ENCODE results near the gene ACOX1. TPM values are rescaled to one million over a fixed set of nuclear protein-coding genes. Genes with fewer than 3 reads are reported as not detected.

Gene ACOX1
- total RNA-seq: 32.4 TPM

DNA sequence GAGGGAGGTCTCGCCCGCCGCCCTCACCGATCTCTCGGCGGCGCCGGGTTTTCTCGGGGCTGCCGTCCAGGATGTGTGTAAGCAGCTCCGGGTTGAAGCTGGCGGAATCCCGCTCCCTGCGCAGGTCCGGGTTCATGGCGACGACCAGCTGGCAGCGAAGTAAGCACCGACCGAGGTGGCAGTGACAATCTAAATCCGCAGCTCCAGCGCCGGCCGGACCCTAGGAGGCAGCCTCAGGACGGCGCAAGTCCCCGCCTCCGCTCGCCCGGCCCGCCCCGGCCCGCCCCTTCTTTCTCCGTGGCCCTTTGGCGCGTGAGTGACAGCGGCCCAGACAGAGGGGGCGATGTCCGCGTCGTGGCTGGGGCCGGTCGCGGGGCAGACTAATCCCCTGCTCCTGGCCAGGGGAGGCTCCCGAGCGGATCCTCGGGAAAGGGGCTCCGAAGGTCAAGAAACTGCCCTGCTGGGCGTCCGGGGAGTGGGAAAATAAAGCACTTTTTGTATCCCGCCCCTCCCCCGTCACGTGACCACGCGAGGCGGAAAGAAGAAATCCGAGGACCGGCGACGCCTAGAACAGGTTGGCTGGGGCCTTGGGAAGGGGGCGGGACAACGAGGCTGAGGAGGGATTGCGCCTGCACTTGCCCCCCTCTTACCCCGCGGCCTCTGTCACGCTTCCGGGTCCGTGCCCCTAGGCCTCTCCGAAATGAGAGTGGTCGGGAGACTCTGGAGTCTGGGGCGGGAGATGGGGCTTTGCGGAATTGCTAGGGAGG lies at the start of gene ACOX1, which contains the start of gene TEN1:
Gene ACOX1 (minus strand): TSS at position 229 of the 767 bp plus-strand sequence. CDS start 93 bp downstream, at position 136.
Gene TEN1 (plus strand): TSS at position 303 of the 767 bp plus-strand sequence. CDS start 6,953 bp downstream, outside the sequence.
- Histone ChIP-seq H3K4me3 (ENCODE audit: low read length in 3 of 3) (peak within 1 kb of the TSS; percentile 82 to 97 (median 89)), H3K9me3 (ENCODE audit: control insufficient read depth in 3 of 3, low read length in 3 of 3) (no peaks in the 10 kb centered on the region), H3K9ac (ENCODE audit: low read depth in 1 of 3, low read length in 3 of 3) (peak within 1 kb of the TSS; percentile 99), H3K36me3 (ENCODE audit: control insufficient read depth in 3 of 3, insufficient read depth in 3 of 3, low read length in 3 of 3) (peaks cover 0 to 4% (median 0%) of the 10 kb centered on the region in 3 donors), H3K4me1 (ENCODE audit: control insufficient read depth in 3 of 3, insufficient read depth in 3 of 3, low read length in 3 of 3) (peaks cover 9 to 23% (median 20%) of the 10 kb centered on the region in 3 donors), H3K27me3 (ENCODE audit: control insufficient read depth in 3 of 3, insufficient read depth in 3 of 3, low read length in 3 of 3) (no peaks in the 10 kb centered on the region), H3K27ac (ENCODE audit: low read depth, low read length) (peak within 1 kb of the TSS; percentile 96)

DNA sequence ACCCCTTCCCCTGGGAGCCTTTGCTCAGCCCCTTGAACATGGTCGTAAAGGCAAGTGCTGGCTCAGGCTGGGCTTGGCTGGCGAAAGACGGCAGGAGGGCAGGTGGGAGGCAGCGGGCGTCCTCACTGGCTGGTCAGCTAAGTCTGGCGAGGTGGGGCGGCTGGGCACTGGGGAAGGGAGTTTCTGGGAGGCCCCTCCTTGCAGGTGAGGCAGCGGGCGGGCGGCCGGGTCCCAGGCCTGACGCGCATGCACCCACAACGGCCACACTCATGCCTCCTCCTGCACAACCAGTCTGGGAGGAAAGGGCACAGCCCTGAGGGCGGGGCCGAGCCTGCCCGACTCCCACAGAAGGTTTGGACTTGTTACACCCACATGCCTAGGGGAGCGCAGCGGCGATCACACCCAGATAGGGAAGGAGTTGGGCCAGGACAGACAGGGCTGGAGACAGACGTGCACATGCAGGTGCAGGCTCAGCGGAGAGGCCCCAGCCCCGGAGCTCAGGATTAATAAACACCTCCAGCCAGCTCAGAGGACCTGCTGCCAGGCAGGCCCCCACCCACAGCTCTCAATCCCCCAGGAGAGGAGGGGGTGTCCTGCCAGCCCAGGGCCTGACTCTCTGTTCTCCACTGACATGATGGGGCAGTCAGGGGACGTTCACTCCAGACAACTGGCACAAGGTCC lies 48.3 kb upstream of the ACOX1 start, which contains the start of gene EVPL:
Gene EVPL (minus strand): TSS at position 148 of the 681 bp plus-strand sequence. CDS start 108 bp downstream, at position 40.
- Histone ChIP-seq H3K9me3 (ENCODE audit: control insufficient read depth in 3 of 3, low read length in 3 of 3) (no peaks in the 10 kb centered on the region), H3K36me3 (ENCODE audit: control insufficient read depth in 3 of 3, insufficient read depth in 3 of 3, low read length in 3 of 3) (no peaks in the 10 kb centered on the region), H3K4me3 (ENCODE audit: low read length in 3 of 3) (no peak within 1 kb of the TSS), H3K27me3 (ENCODE audit: control insufficient read depth in 3 of 3, insufficient read depth in 3 of 3, low read length in 3 of 3) (peaks cover 0 to 9% (median 5%) of the 10 kb centered on the region in 3 donors), H3K9ac (ENCODE audit: low read depth in 1 of 3, low read length in 3 of 3) (no peak within 1 kb of the TSS), H3K27ac (ENCODE audit: low read depth, low read length) (no peak within 1 kb of the TSS), H3K4me1 (ENCODE audit: control insufficient read depth in 3 of 3, insufficient read depth in 3 of 3, low read length in 3 of 3) (no peaks in the 10 kb centered on the region)

DNA sequence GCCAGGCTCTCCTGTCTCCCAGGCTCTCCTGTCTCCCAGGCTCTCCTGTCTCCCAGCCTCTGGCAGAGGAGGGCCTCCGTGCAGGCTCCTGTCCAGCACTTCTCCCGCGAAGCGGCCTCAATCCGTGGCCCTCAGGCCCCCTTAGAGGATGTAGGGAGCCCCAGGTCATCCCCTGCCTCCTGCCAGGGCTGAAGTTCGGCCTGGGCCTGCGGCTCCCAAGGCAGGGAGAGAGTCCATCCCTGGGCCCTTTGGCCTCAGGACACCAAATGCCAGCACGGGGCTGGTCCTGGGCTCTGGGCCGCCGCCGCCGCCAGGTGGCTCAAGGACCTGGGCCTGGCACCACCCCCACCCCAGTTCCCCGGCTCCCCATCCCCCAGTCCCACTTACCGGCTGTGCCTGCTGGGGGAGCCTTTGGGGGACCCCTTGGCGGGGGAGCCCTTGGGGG lies 47.8 kb upstream of the ACOX1 start:
- no peak overlapping the region for H3K27ac ChIP-seq (ENCODE audit: low read depth, low read length)
- no peak overlapping the region for H3K9ac ChIP-seq (ENCODE audit: low read depth in 1 of 3, low read length in 3 of 3)
- no peaks in the 10 kb centered on the region for H3K36me3 ChIP-seq (ENCODE audit: control insufficient read depth in 3 of 3, insufficient read depth in 3 of 3, low read length in 3 of 3)
- H3K9me3 ChIP-seq (ENCODE audit: control insufficient read depth in 3 of 3, low read length in 3 of 3): no peaks in the 10 kb centered on the region
- no peak overlapping the region for H3K4me3 ChIP-seq (ENCODE audit: low read length in 3 of 3)
- no peaks in the 10 kb centered on the region for H3K4me1 ChIP-seq (ENCODE audit: control insufficient read depth in 3 of 3, insufficient read depth in 3 of 3, low read length in 3 of 3)
- peaks cover 0 to 9% (median 5%) of the 10 kb centered on the region in 3 donors for H3K27me3 ChIP-seq (ENCODE audit: control insufficient read depth in 3 of 3, insufficient read depth in 3 of 3, low read length in 3 of 3)

DNA sequence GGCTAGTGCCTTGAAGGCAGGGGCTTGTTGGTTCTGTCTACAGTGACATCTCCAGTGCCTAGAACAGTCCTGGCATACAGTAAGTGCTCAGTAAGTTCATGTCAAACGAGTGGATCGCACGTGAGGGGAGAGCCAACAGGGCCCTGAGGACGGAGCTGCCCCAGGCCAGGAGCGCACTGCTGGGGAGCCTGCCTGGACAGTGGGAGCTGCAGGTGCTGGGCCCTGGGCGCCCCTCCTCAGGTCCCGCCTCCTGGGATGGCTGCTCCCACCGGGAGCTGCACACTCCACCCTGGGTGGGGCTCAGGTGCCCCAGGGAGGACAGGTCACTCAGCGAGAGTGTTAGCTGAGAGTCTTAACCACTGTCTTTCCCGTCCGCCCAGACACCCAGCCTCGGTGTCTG lies 46.3 kb upstream of the ACOX1 start:
- H3K9me3 ChIP-seq (ENCODE audit: control insufficient read depth in 3 of 3, low read length in 3 of 3): no peaks in the 10 kb centered on the region
- no peaks in the 10 kb centered on the region for H3K36me3 ChIP-seq (ENCODE audit: control insufficient read depth in 3 of 3, insufficient read depth in 3 of 3, low read length in 3 of 3)
- H3K27ac ChIP-seq (ENCODE audit: low read depth, low read length): no peak overlapping the region
- peaks cover 0 to 9% (median 5%) of the 10 kb centered on the region in 3 donors for H3K27me3 ChIP-seq (ENCODE audit: control insufficient read depth in 3 of 3, insufficient read depth in 3 of 3, low read length in 3 of 3)
- no peak overlapping the region for H3K4me3 ChIP-seq (ENCODE audit: low read length in 3 of 3)
- H3K9ac ChIP-seq (ENCODE audit: low read depth in 1 of 3, low read length in 3 of 3): no peak overlapping the region
- no peaks in the 10 kb centered on the region for H3K4me1 ChIP-seq (ENCODE audit: control insufficient read depth in 3 of 3, insufficient read depth in 3 of 3, low read length in 3 of 3)

DNA sequence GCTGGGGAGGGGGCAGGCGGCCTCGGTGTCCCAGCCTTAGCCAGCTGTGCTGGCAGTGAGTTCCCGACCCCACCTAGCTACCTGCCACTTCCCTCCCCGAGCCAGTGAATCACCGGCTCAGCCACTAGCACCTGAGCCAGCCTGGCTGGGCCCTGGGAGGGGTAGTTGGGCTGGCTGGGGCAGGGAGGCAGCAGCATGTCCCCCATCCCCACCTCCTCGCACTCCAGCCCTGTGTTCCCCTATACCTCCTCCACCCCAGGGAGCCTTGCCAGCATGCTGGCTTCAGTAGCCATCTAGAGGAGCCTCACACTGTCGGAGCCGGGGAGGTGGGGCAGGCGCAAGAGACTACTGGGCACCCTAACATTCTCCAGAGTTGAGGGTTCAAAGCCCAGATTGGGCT lies 45.4 kb upstream of the ACOX1 start:
- Histone ChIP-seq H3K9ac (ENCODE audit: low read depth in 1 of 3, low read length in 3 of 3) (no peak overlapping the region), H3K9me3 (ENCODE audit: control insufficient read depth in 3 of 3, low read length in 3 of 3) (no peaks in the 10 kb centered on the region), H3K27me3 (ENCODE audit: control insufficient read depth in 3 of 3, insufficient read depth in 3 of 3, low read length in 3 of 3) (peaks cover 0 to 10% (median 5%) of the 10 kb centered on the region in 3 donors), H3K36me3 (ENCODE audit: control insufficient read depth in 3 of 3, insufficient read depth in 3 of 3, low read length in 3 of 3) (no peaks in the 10 kb centered on the region), H3K4me3 (ENCODE audit: low read length in 3 of 3) (no peak overlapping the region), H3K4me1 (ENCODE audit: control insufficient read depth in 3 of 3, insufficient read depth in 3 of 3, low read length in 3 of 3) (no peaks in the 10 kb centered on the region), H3K27ac (ENCODE audit: low read depth, low read length) (no peak overlapping the region)

DNA sequence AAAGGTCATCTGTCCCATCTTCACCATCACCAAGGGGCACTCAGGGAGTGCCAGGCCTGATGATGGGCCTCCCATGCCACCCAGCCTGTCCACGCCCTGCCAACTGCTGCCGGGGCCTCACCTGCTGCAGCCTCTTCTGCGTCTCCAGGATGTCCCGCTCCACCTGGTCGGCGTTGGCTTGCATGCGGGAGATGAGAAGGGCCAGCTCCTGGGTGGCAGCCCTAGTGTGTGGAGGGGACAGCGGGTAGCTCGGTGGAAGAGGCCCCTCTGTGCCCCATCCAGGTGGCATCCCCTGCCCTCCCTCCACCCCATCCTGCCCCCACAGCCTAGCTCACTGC lies 44.9 kb upstream of the ACOX1 start:
- Histone ChIP-seq H3K4me3 (ENCODE audit: low read length in 3 of 3) (no peak overlapping the region), H3K4me1 (ENCODE audit: control insufficient read depth in 3 of 3, insufficient read depth in 3 of 3, low read length in 3 of 3) (no peaks in the 10 kb centered on the region), H3K9ac (ENCODE audit: low read depth in 1 of 3, low read length in 3 of 3) (no peak overlapping the region), H3K27me3 (ENCODE audit: control insufficient read depth in 3 of 3, insufficient read depth in 3 of 3, low read length in 3 of 3) (peaks cover 0 to 8% (median 5%) of the 10 kb centered on the region in 3 donors), H3K27ac (ENCODE audit: low read depth, low read length) (no peak overlapping the region), H3K36me3 (ENCODE audit: control insufficient read depth in 3 of 3, insufficient read depth in 3 of 3, low read length in 3 of 3) (no peaks in the 10 kb centered on the region), H3K9me3 (ENCODE audit: control insufficient read depth in 3 of 3, low read length in 3 of 3) (no peaks in the 10 kb centered on the region)

DNA sequence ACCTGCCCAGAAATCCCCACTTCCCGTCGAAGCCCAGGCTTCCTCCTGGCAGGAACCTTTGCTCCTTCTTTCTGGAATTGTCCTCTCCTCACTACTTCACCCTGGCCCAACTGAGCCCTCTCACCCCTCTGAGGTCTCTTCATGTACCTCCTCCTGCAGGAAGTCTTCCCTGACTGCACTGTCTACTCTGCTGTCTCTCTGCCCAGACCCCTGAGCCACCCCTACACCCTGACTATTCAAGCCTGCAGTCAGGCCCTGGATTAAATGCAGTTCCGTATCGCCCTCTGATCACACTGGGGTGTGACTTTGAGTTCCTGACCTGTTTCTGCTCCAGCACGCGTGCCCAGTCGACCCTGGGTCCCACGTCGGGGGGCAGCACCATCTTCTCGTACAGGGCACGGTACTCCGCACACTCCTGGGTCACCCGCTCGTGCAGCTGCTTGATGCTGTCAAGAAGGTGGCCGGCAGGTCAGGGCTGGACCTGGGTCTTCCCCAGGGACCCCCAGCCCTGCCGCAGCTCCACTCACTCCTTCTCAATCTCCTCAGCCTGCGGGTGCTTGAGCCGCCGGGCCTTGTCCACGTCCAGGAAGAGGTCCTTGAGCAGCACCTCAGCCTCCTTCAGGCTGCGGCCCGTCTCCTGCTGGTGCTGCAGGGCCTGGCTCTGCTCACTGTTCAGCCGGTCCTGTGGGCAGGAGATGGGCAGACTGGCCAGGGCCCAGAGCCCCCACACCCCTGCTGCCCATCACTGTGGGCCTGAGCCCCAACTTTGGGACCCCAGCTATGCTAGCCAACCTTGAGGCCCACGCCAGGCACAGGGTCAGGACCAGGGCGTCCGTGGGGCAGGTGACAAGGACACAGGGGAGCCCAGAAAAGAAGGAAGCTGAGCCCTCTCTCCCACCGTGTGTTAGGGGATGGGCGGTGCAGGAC lies 44.3 kb upstream of the ACOX1 start:
- no peaks in the 10 kb centered on the region for H3K36me3 ChIP-seq (ENCODE audit: control insufficient read depth in 3 of 3, insufficient read depth in 3 of 3, low read length in 3 of 3)
- peaks cover 0 to 8% (median 5%) of the 10 kb centered on the region in 3 donors for H3K27me3 ChIP-seq (ENCODE audit: control insufficient read depth in 3 of 3, insufficient read depth in 3 of 3, low read length in 3 of 3)
- no peaks in the 10 kb centered on the region for H3K4me1 ChIP-seq (ENCODE audit: control insufficient read depth in 3 of 3, insufficient read depth in 3 of 3, low read length in 3 of 3)
- no peak overlapping the region for H3K4me3 ChIP-seq (ENCODE audit: low read length in 3 of 3)
- H3K9ac ChIP-seq (ENCODE audit: low read depth in 1 of 3, low read length in 3 of 3): no peak overlapping the region
- H3K27ac ChIP-seq (ENCODE audit: low read depth, low read length): no peak overlapping the region
- no peaks in the 10 kb centered on the region for H3K9me3 ChIP-seq (ENCODE audit: control insufficient read depth in 3 of 3, low read length in 3 of 3)

DNA sequence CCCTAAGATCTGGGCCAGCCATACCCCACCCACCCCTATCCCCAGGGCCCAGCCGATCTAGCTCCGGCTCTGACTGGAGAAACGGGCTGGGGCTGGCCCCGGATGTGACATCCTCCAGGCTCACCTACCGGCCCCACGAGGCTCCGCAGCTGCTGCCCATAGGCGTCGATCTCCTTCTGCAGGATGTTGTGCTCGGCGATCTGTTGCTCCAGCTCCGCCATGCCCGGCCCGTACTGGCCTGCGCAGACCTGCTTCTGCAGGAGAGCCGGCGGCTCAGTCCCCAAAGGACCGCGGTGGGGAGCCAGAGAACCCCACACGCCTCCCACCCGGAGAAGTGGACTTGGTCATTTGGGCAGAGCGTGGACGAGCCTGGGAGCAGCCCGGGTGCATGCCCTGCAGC lies 43.3 kb upstream of the ACOX1 start:
- Histone ChIP-seq H3K9ac (ENCODE audit: low read depth in 1 of 3, low read length in 3 of 3) (no peak overlapping the region), H3K27me3 (ENCODE audit: control insufficient read depth in 3 of 3, insufficient read depth in 3 of 3, low read length in 3 of 3) (peaks cover 0 to 8% (median 5%) of the 10 kb centered on the region in 3 donors), H3K36me3 (ENCODE audit: control insufficient read depth in 3 of 3, insufficient read depth in 3 of 3, low read length in 3 of 3) (no peaks in the 10 kb centered on the region), H3K4me3 (ENCODE audit: low read length in 3 of 3) (no peak overlapping the region), H3K27ac (ENCODE audit: low read depth, low read length) (no peak overlapping the region), H3K4me1 (ENCODE audit: control insufficient read depth in 3 of 3, insufficient read depth in 3 of 3, low read length in 3 of 3) (no peaks in the 10 kb centered on the region), H3K9me3 (ENCODE audit: control insufficient read depth in 3 of 3, low read length in 3 of 3) (no peaks in the 10 kb centered on the region)

DNA sequence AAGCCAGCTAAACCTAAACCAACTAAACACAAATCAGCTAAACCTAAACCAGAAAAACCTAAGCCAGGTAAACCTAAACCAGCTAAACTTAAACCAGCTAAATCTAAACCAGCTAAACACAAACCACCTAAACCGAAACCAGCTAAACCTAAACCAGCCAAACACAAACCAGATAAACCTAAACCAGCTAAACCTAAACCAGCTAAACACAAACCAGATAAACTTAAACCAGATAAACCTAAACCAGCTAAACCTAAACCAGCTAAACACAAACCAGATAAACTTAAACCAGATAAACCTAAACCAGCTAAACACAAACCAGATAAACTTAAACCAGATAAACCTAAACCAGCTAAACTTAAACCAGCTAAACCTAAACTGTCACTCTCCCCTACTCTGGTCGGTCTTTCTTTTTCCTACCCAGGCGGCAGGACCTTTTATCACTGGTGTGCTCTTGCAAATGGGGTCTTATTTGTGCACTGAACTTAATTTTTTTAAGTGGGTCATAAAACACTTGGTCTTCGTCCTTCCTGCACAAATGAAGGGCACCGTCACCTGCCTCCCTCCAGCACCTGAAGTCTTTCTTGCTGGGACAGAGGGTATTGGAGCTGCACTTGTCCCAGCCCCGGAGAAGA lies 41.0 kb upstream of the ACOX1 start:
- no peaks in the 10 kb centered on the region for H3K9me3 ChIP-seq (ENCODE audit: control insufficient read depth in 3 of 3, low read length in 3 of 3)
- H3K9ac ChIP-seq (ENCODE audit: low read depth in 1 of 3, low read length in 3 of 3): no peak overlapping the region
- H3K36me3 ChIP-seq (ENCODE audit: control insufficient read depth in 3 of 3, insufficient read depth in 3 of 3, low read length in 3 of 3): no peaks in the 10 kb centered on the region
- no peak overlapping the region for H3K27ac ChIP-seq (ENCODE audit: low read depth, low read length)
- H3K4me1 ChIP-seq (ENCODE audit: control insufficient read depth in 3 of 3, insufficient read depth in 3 of 3, low read length in 3 of 3): no peaks in the 10 kb centered on the region
- H3K4me3 ChIP-seq (ENCODE audit: low read length in 3 of 3): no peak overlapping the region
- peaks cover 5 to 14% (median 7%) of the 10 kb centered on the region in 3 donors for H3K27me3 ChIP-seq (ENCODE audit: control insufficient read depth in 3 of 3, insufficient read depth in 3 of 3, low read length in 3 of 3)

Data from skeletal muscle tissue (tissue), 4 donors.